ENCODE results near the gene CXCL16. TPM values are rescaled to one million over a fixed set of nuclear protein-coding genes. Genes with fewer than 3 reads are reported as not detected.

CXCL16 gene
- total and polyA plus RNA-seq, 5 donors from 2014 or later = 0.41 to 7.3 (median 0.62) TPM; not detected in 1

- H3K4me3 Mint-ChIP-seq = no peak overlapping the region
- Histone ChIP-seq H3K9me3 (ENCODE audit: control insufficient read depth in 2 of 2, low read length in 2 of 2) (no peaks in the 10 kb centered on the region), H3K27ac (ENCODE audit: insufficient read depth, low read length, poor library complexity, severe bottlenecking) (no peak overlapping the region), H3K4me3 (ENCODE audit: low read depth, low read length) (no peak overlapping the region), H3K27me3 (ENCODE audit: control insufficient read depth, insufficient read depth, low read length) (no peaks in the 10 kb centered on the region), H3K36me3 (ENCODE audit: control insufficient read depth, insufficient read depth, low read length) (no peaks in the 10 kb centered on the region), H3K4me1 (ENCODE audit: control insufficient read depth, insufficient read depth, low read length, poor library complexity, severe bottlenecking) (no peaks in the 10 kb centered on the region)
- no peak for DNase-seq
- peaks cover 0 to 7% (median 2%) of the 10 kb centered on the region in 4 donors for H3K4me1 Mint-ChIP-seq
- no peak overlapping the region for H3K27ac Mint-ChIP-seq
- ATAC-seq (ENCODE audit: low read depth in 2 of 2) = no peak
- no peaks in the 10 kb centered on the region for H3K9me3 Mint-ChIP-seq
- no peaks in the 10 kb centered on the region for H3K27me3 Mint-ChIP-seq
- H3K36me3 Mint-ChIP-seq = peaks cover 5% of the 10 kb centered on the region
These were observed 13.9 kb downstream of the CXCL16 start for GRCh38 chr17:4725646-4726310.

GRCh38 chr17:4724650-4725049 is 15.1 kb downstream of the CXCL16 start:
- Histone ChIP-seq H3K27me3 (ENCODE audit: control insufficient read depth, insufficient read depth, low read length) (no peaks in the 10 kb centered on the region), H3K4me1 (ENCODE audit: control insufficient read depth, insufficient read depth, low read length, poor library complexity, severe bottlenecking) (no peaks in the 10 kb centered on the region), H3K27ac (ENCODE audit: insufficient read depth, low read length, poor library complexity, severe bottlenecking) (no peak overlapping the region), H3K4me3 (ENCODE audit: low read depth, low read length) (no peak overlapping the region), H3K36me3 (ENCODE audit: control insufficient read depth, insufficient read depth, low read length) (peaks cover 4% of the 10 kb centered on the region), H3K9me3 (ENCODE audit: control insufficient read depth in 2 of 2, low read length in 2 of 2) (no peaks in the 10 kb centered on the region)
- peaks cover 0 to 2% (median 0%) of the 10 kb centered on the region in 4 donors for H3K4me1 Mint-ChIP-seq
- no peaks in the 10 kb centered on the region for H3K9me3 Mint-ChIP-seq
- H3K4me3 Mint-ChIP-seq = no peak overlapping the region
- no peak overlapping the region for H3K27ac Mint-ChIP-seq
- no peaks in the 10 kb centered on the region for H3K27me3 Mint-ChIP-seq
- DNase-seq (no peak), ATAC-seq (ENCODE audit: low read depth in 2 of 2) (no peak)
- peaks cover 9% of the 10 kb centered on the region for H3K36me3 Mint-ChIP-seq

- no peaks in the 10 kb centered on the region for H3K9me3 Mint-ChIP-seq
- no peak for ATAC-seq (ENCODE audit: low read depth in 2 of 2)
- Histone ChIP-seq H3K4me1 (ENCODE audit: control insufficient read depth, insufficient read depth, low read length, poor library complexity, severe bottlenecking) (no peaks in the 10 kb centered on the region), H3K27ac (ENCODE audit: insufficient read depth, low read length, poor library complexity, severe bottlenecking) (no peak overlapping the region), H3K36me3 (ENCODE audit: control insufficient read depth, insufficient read depth, low read length) (peaks cover 22% of the 10 kb centered on the region), H3K4me3 (ENCODE audit: low read depth, low read length) (no peak overlapping the region), H3K9me3 (ENCODE audit: control insufficient read depth in 2 of 2, low read length in 2 of 2) (no peaks in the 10 kb centered on the region), H3K27me3 (ENCODE audit: control insufficient read depth, insufficient read depth, low read length) (no peaks in the 10 kb centered on the region)
- H3K27me3 Mint-ChIP-seq = no peaks in the 10 kb centered on the region
- no peak for DNase-seq
- no peak overlapping the region for H3K27ac Mint-ChIP-seq
- peaks cover 0 to 2% (median 0%) of the 10 kb centered on the region in 4 donors for H3K4me1 Mint-ChIP-seq
- peaks cover 13% of the 10 kb centered on the region for H3K36me3 Mint-ChIP-seq
- peak overlapping the region in 1 of 4 donors; percentile 72 for H3K4me3 Mint-ChIP-seq
These were observed 17.0 kb downstream of the CXCL16 start for GRCh38 chr17:4722678-4723240.

DNA sequence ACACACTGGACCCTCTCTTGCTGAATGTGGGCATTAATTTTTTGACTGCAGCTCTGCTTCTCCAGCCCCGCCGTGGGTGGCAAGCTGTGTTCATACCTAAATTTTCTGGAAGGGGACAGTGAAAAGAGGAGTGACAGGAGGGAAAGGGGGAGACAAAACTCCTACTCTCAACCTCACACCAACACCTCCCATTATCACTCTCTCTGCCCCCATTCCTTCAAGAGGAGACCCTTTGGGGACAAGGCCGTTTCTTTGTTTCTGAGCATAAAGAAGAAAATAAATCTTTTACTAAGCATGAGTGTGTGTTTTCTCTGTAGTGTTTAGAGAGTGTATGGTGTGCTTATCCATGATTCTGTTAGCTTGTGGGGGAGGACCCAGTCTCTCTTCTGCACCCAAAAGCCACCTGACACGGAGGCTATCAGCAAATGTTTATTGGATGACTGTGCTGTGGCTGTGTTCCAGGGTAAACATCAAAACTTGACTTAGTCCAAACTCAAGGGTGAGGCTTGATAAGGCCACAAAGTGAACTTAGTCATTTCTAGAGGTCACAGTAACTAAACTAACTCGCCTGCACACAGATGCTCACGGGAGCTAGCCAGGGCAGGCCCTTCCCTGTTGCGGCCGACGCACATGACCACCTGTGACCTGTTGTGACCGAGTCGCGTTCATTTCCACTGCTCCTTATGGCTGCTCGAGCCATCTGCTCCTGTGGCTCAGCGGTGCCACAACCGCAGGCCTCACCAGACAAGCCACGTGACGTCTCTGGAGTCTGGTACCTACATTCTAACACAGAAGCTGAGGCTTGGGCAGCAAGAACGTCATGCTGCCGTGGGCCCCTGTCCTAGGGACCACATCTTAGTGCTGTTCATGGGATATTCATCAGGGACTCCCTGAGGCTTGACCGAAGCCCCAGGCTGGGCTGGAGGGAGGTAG is 18.3 kb downstream of the CXCL16 start:
- peaks cover 13% of the 10 kb centered on the region for H3K36me3 Mint-ChIP-seq
- Histone ChIP-seq H3K27me3 (ENCODE audit: control insufficient read depth, insufficient read depth, low read length) (no peaks in the 10 kb centered on the region), H3K4me3 (ENCODE audit: low read depth, low read length) (no peak overlapping the region), H3K9me3 (ENCODE audit: control insufficient read depth in 2 of 2, low read length in 2 of 2) (no peaks in the 10 kb centered on the region), H3K27ac (ENCODE audit: insufficient read depth, low read length, poor library complexity, severe bottlenecking) (peak overlapping the region; percentile 6), H3K36me3 (ENCODE audit: control insufficient read depth, insufficient read depth, low read length) (peaks cover 31% of the 10 kb centered on the region), H3K4me1 (ENCODE audit: control insufficient read depth, insufficient read depth, low read length, poor library complexity, severe bottlenecking) (no peaks in the 10 kb centered on the region)
- no peak overlapping the region for H3K4me3 Mint-ChIP-seq
- peaks cover 0 to 1% (median 0%) of the 10 kb centered on the region in 7 donors for H3K9me3 Mint-ChIP-seq
- H3K4me1 Mint-ChIP-seq = peaks cover 0 to 5% (median 2%) of the 10 kb centered on the region in 4 donors
- DNase-seq = peak in 1 of 3 donors; percentile 26
- peak overlapping the region in 2 of 3 donors; percentile 15 to 38 for H3K27ac Mint-ChIP-seq
- ATAC-seq (ENCODE audit: low read depth in 2 of 2) = no peak
- no peaks in the 10 kb centered on the region for H3K27me3 Mint-ChIP-seq

DNA sequence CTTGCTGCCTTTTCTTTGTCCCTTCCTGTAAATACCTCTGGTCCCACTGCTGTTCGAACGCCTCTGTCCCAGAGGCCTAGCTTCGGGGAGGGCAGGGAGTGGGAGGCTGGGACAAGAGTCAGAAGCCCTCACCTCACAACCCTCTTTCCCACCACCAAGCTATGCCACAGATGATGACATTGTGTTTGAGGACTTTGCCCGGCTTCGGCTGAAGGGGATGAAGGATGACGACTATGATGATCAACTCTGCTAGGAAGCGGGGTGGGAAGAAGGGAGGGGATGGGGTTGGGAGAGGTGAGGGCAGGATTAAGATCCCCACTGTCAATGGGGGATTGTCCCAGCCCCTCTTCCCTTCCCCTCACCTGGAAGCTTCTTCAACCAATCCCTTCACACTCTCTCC is 18.9 kb downstream of the CXCL16 start:
- Mint-ChIP-seq H3K36me3 (peaks cover 13% of the 10 kb centered on the region), H3K9me3 (peaks cover 0 to 1% (median 0%) of the 10 kb centered on the region in 7 donors), H3K4me1 (peaks cover 0 to 6% (median 2%) of the 10 kb centered on the region in 4 donors), H3K4me3 (peak overlapping the region in 1 of 4 donors; percentile 15), H3K27ac (peak overlapping the region in 1 of 3 donors; percentile 15), H3K27me3 (peaks cover under 1% of the 10 kb centered on the region)
- no peaks in the 10 kb centered on the region for H3K27me3 ChIP-seq (ENCODE audit: control insufficient read depth, insufficient read depth, low read length)
- no peak overlapping the region for H3K27ac ChIP-seq (ENCODE audit: insufficient read depth, low read length, poor library complexity, severe bottlenecking)
- no peaks in the 10 kb centered on the region for H3K9me3 ChIP-seq (ENCODE audit: control insufficient read depth in 2 of 2, low read length in 2 of 2)
- ATAC-seq (ENCODE audit: low read depth in 2 of 2) (no peak), DNase-seq (no peak)
- peaks cover 36% of the 10 kb centered on the region for H3K36me3 ChIP-seq (ENCODE audit: control insufficient read depth, insufficient read depth, low read length)
- peaks cover under 1% of the 10 kb centered on the region for H3K4me1 ChIP-seq (ENCODE audit: control insufficient read depth, insufficient read depth, low read length, poor library complexity, severe bottlenecking)
- no peak overlapping the region for H3K4me3 ChIP-seq (ENCODE audit: low read depth, low read length)

- DNase-seq = no peak
- ATAC-seq (ENCODE audit: low read depth in 2 of 2) = no peak
- Mint-ChIP-seq H3K27me3 (peaks cover 5% of the 10 kb centered on the region), H3K36me3 (peaks cover 19% of the 10 kb centered on the region), H3K9me3 (peaks cover 0 to 1% (median 0%) of the 10 kb centered on the region in 7 donors), H3K27ac (peak overlapping the region in 2 of 3 donors; percentile 76 to 85), H3K4me3 (peak overlapping the region in 1 of 4 donors; percentile 14), H3K4me1 (peaks cover 0 to 15% (median 10%) of the 10 kb centered on the region in 4 donors)
- Histone ChIP-seq H3K27ac (ENCODE audit: insufficient read depth, low read length, poor library complexity, severe bottlenecking) (no peak overlapping the region), H3K9me3 (ENCODE audit: control insufficient read depth in 2 of 2, low read length in 2 of 2) (no peaks in the 10 kb centered on the region), H3K36me3 (ENCODE audit: control insufficient read depth, insufficient read depth, low read length) (peaks cover 37% of the 10 kb centered on the region), H3K4me3 (ENCODE audit: low read depth, low read length) (no peak overlapping the region), H3K27me3 (ENCODE audit: control insufficient read depth, insufficient read depth, low read length) (no peaks in the 10 kb centered on the region), H3K4me1 (ENCODE audit: control insufficient read depth, insufficient read depth, low read length, poor library complexity, severe bottlenecking) (peaks cover 11% of the 10 kb centered on the region)
These were observed 20.0 kb downstream of the CXCL16 start for GRCh38 chr17:4719684-4720221.

DNA sequence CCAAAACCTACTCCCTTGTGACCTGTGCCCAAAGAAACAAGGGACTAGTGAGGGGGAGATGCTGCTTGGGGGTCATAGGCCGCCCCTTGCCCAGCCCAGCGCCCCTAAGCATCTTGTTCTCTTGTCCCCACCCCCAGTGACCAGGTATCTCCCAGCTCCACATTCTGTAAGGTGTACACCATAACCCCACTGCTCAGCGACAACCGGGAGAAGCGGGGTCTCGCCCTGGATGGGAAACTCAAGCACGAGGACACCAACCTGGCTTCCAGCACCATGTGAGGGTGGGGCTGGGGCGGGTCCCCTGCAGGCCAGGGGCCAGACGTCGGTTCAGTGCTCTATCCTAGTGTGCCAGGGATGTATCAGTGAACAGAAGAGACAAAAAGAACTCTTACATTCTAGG is 20.6 kb downstream of the CXCL16 start:
- H3K4me1 Mint-ChIP-seq = peaks cover 0 to 18% (median 12%) of the 10 kb centered on the region in 4 donors
- peak overlapping the region in 1 of 4 donors; percentile 14 for H3K4me3 Mint-ChIP-seq
- peaks cover 0 to 1% (median 0%) of the 10 kb centered on the region in 7 donors for H3K9me3 Mint-ChIP-seq
- Histone ChIP-seq H3K4me3 (ENCODE audit: low read depth, low read length) (no peak overlapping the region), H3K36me3 (ENCODE audit: control insufficient read depth, insufficient read depth, low read length) (peaks cover 37% of the 10 kb centered on the region), H3K27me3 (ENCODE audit: control insufficient read depth, insufficient read depth, low read length) (no peaks in the 10 kb centered on the region), H3K4me1 (ENCODE audit: control insufficient read depth, insufficient read depth, low read length, poor library complexity, severe bottlenecking) (peaks cover 17% of the 10 kb centered on the region), H3K27ac (ENCODE audit: insufficient read depth, low read length, poor library complexity, severe bottlenecking) (no peak overlapping the region), H3K9me3 (ENCODE audit: control insufficient read depth in 2 of 2, low read length in 2 of 2) (no peaks in the 10 kb centered on the region)
- peaks cover 19% of the 10 kb centered on the region for H3K36me3 Mint-ChIP-seq
- H3K27ac Mint-ChIP-seq = peak overlapping the region in 2 of 3 donors; percentile 76 to 85
- DNase-seq (no peak), ATAC-seq (ENCODE audit: low read depth in 2 of 2) (no peak)
- peaks cover 5% of the 10 kb centered on the region for H3K27me3 Mint-ChIP-seq
